GM08714 (cell line): Measurements from ENCODE around the gene ZC3H8.
"Not testable (repeated sequence)": the region's sequence is repeated elsewhere in the genome, so short reads cannot be mapped to it uniquely, and the experiment has no call there.

Experiments used
- H3K4me3 ChIP-seq: fragments of 200-500 bp; sonication (Bioruptor generic); 2 replicates; pipeline ENCODE4 v1.5.1; 2014; ENCODE audit warnings: mild to moderate bottlenecking, low read length, inconsistent platforms
- ZNF274 ChIP-seq: IDR thresholded peaks from 2 replicates; pipeline ENCODE4 v1.6.1; 2012; ENCODE audit warnings: mild to moderate bottlenecking, low read depth, low read length

The ZC3H8 gene

GRCh38 chr2:112239862-112240261 is 15.0 kb downstream of the ZC3H8 start:
- no peak overlapping the region for H3K4me3 ChIP-seq

GRCh38 chr2:112230371-112230770 is 24.5 kb downstream of the ZC3H8 start:
- no peak overlapping the region for H3K4me3 ChIP-seq
- TF ChIP-seq ZNF274 = no peak

More at GRCh38 chr2:112239862-112240261, 15.0 kb downstream of the ZC3H8 start:
- TF ChIP-seq ZNF274 = no peak

GRCh38 chr2:112229348-112229747 is 25.5 kb downstream of the ZC3H8 start:
- no peak overlapping the region for H3K4me3 ChIP-seq
- TF ChIP-seq ZNF274 = no peak

GRCh38 chr2:112220831-112221230 is 34.0 kb downstream of the ZC3H8 start:
- TF ChIP-seq ZNF274 = no peak

GRCh38 chr2:112220186-112220585 is 34.7 kb downstream of the ZC3H8 start:
- no peak for TF ChIP-seq ZNF274
- no peak overlapping the region for H3K4me3 ChIP-seq

More at GRCh38 chr2:112220831-112221230, 34.0 kb downstream of the ZC3H8 start:
- H3K4me3 ChIP-seq = no peak overlapping the region

GRCh38 chr2:112217854-112218253 is 37.0 kb downstream of the ZC3H8 start:
- no peak for TF ChIP-seq ZNF274
- H3K4me3 ChIP-seq = no peak overlapping the region

- no peak overlapping the region for H3K4me3 ChIP-seq
These were observed 38.7 kb downstream of the ZC3H8 start for GRCh38 chr2:112216167-112216566.

GRCh38 chr2:112207905-112208304 is 46.9 kb downstream of the ZC3H8 start:
- not testable (repeated sequence) for H3K4me3 ChIP-seq

More at GRCh38 chr2:112216167-112216566, 38.7 kb downstream of the ZC3H8 start:
- no peak for TF ChIP-seq ZNF274

- no peak overlapping the region for H3K4me3 ChIP-seq
- TF ChIP-seq ZNF274 = no peak
These were observed 50.4 kb downstream of the ZC3H8 start for GRCh38 chr2:112204411-112204810.

GRCh38 chr2:112201696-112202430 is 53.0 kb downstream of the ZC3H8 start:
- H3K4me3 ChIP-seq = no peak overlapping the region
- no peak for TF ChIP-seq ZNF274

GRCh38 chr2:112199188-112199587 is 55.7 kb downstream of the ZC3H8 start:
- no peak overlapping the region for H3K4me3 ChIP-seq
- no peak for TF ChIP-seq ZNF274

- no peak overlapping the region for H3K4me3 ChIP-seq
- TF ChIP-seq ZNF274 = no peak
These were observed 56.1 kb downstream of the ZC3H8 start for GRCh38 chr2:112198780-112199179.

GRCh38 chr2:112197868-112198267 is 57.0 kb downstream of the ZC3H8 start:
- no peak overlapping the region for H3K4me3 ChIP-seq
- no peak for TF ChIP-seq ZNF274

- no peak for TF ChIP-seq ZNF274
- no peak overlapping the region for H3K4me3 ChIP-seq
These were observed 58.9 kb downstream of the ZC3H8 start for GRCh38 chr2:112195950-112196349.

GRCh38 chr2:112195167-112195766 is 59.6 kb downstream of the ZC3H8 start:
- TF ChIP-seq ZNF274 = no peak

GRCh38 chr2:112194482-112194881 is 60.4 kb downstream of the ZC3H8 start:
- no peak overlapping the region for H3K4me3 ChIP-seq
- no peak for TF ChIP-seq ZNF274

More at GRCh38 chr2:112195167-112195766, 59.6 kb downstream of the ZC3H8 start:
- no peak overlapping the region for H3K4me3 ChIP-seq
